Cerebellar cortex (tissue), 1 donor: ENCODE data around the gene CCDC178.
"Not testable (repeated sequence)": the region's sequence is repeated elsewhere in the genome, so short reads cannot be mapped to it uniquely, and the experiment has no call there.

Experiments used
- DNase-seq: peaks from one replicate; pipeline ENCODE4 v3.0.0-alpha.2; 2015; ENCODE audit warnings: low spot score

Gene CCDC178, protein sequence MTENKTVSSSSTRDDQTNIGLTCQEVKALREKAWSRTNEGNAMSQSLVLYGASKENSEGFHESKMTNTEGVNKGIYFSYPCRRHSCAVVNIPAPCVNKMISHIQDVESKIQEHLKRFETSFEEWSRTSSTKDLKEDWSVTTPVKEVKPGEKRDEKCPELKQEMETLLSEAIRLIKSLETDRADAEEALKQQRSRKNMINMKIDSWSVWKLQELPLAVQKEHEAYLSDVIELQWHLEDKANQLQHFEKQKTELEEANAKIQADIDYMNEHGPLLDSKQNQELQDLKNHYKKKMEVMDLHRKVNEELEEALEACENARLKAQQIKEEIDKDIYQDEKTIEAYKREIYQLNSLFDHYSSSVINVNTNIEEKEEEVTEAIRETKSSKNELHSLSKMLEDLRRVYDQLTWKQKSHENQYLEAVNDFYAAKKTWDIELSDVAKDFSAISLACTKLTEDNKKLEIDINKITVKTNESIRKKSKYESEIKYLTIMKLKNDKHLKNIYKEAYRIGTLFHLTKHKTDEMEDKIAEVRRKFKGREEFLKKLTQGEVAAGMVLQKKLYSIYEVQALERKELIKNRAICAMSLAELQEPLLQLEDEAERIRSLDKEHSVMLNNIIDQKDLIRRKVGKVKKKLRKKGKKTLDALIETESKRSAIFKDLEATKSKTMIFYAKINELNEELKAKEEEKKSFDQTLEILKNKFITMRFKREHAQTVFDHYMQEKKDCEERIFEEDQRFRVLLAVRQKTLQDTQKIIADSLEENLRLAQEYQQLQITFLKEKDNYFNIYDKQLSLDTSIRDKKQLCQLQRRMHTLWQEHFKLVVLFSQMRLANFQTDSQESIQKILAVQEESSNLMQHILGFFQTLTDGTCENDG

DNA sequence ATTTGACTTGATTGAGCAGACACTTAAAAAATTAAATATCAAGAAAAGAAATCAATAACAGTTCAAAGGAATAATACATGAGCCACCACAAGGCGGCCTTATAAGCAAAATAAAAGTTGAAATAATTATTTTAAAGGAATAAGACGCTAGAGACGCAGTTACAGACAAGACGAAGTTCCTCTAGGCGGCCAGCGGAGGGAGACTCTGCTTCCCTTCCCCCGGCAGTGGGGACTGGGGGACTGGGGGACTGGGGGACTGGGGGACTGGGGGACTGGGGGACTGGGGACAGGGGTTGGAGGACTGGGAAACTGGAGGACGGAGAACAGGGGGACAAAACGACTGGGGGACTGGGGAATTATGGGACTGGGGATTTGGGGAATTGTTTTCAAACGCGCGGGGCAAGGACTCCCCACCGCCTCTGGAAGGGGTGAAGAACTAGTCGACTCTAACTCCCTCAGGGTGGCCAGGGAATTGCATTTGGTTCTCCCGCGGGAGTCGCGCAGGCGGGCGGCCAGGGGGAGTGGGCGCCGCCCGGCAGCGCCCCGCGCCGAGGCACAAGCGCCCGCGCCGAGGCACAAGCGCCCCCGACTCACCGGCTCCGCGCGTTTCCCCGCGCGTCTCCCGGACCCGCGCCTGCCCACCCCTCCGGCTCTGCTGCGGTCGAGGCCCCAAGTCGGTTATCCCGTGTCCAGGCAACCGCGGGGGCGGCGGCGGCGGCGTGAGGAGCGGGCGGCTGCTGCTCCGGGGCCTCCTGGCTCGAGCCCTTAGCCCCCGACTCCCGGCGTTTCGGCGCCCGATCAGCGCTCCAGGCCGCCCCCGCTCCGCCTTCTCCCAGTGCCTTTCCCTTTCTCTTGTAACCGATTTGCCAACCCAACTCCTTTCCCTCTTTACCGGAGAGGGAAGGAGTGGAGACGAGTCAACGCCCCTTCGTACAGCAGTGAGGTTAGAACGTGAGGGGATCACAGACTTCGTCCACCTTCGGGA, at the start of gene CCDC178:
TSS of gene CCDC178 (minus strand) at position 662 of the 984 bp plus-strand sequence. CDS start 28,633 bp downstream, outside the sequence.
- DNase-seq = peak; percentile 13

DNA sequence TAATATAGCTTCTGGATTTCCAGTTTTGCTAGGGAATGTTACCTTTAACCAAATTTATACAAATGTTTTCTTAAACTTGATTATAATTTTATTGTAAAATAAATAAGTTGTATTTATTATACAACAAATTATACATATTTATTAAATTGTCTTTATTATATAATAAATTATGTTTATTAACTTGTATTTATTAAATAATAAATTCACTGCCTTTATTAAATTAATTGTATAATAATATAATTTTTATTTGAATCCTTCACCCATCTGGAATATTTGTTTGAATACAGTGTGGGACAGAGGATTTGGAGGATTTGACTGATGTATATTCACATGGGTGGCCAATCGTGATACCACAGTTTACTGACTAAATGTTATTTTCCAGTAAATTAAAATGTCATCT, 43.4 kb upstream of the CCDC178 start:
- DNase-seq = no peak

DNA sequence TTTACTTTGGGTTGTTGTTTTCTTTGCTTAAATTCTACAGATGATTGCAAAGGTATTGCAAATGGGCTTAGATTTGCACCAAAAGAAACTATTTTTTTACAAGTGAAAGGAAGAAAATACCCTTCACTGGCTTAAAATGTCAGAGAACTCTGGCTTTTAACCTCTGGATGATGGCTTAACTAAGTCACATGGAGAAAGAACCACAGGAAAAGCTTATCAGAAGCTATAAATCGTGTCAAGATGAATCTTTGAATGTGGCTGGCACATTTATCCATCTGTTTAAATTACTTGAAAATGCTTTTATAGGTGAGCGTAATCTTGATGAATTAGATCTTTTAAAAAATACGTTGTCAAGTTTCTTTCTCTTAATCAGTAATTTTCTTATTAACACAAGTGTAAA, 32.0 kb upstream of the CCDC178 start:
- DNase-seq = no peak

DNA sequence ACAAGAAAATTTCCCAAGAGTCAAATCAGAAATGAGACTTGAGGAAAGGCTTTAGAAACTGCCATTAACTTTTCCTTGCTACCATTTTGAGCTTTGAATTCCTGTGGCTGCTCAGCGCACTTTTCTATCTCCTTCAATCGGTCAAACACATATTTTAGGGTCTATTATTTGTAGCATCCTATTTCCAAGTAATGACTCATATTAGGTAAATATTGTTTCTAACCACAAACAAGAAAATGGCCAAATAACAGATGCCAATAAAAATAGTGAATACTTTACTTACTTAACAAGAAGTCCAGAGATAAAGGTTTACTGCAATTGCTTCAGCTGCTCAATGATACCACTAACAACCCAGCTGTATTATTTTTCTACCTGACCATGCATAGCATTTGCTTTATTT, 29.7 kb upstream of the CCDC178 start:
- DNase-seq = no peak

DNA sequence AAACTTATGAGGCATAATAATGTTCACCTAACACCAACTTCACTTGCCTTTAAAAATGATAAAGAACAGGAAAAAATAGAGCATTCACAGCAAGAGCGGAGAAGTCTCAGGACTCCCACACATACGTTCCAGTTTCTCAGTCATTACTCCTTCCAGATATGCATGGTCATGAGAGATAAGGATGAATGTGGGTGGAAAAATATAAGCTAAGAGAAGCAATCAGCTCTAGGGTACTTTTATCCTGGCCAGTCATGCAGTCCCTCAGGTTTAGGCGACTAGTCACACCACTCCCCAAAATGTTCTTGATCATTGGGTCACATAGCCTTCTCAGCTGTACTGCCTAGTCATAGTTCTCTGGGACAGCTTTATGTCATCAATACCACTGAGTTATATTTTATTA, 29.2 kb upstream of the CCDC178 start:
- no peak for DNase-seq

DNA sequence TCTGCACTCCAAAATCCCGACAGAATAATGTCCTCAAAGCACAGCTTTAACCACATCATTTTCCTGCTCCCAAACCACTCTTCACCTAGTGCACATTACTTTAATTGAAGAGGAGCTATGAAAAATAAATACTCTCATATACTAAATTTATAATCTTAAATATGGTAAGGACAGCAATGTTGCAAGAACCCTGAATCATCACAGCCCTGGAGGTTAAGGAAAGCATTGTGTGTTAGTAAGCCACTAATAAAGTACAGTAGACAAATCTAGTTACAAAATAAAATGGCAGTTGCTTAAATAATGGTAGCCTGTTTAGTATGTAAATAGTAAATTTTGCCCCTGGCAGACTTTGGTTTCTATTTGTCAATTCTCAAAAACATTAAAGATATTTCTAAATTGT, 27.0 kb upstream of the CCDC178 start:
- no peak for DNase-seq

DNA sequence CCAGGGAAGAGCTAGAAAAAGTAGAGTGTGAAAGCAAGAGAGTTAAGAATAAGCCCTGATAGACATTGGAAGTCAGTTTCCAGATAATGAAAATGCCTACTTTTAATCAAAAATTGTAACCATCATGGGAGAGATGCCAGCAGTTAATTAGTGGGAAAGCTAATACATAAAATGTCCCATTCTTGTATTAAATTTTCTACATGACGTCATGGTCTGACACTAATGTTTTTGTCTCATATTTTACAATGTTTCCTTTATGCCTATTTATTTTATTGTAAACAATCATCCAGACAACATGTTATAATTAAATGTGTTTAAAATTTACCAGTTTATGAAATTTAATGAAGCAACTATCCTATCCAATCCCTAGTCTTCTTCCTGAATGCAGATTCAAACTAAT, 26.3 kb upstream of the CCDC178 start:
- no peak for DNase-seq

DNA sequence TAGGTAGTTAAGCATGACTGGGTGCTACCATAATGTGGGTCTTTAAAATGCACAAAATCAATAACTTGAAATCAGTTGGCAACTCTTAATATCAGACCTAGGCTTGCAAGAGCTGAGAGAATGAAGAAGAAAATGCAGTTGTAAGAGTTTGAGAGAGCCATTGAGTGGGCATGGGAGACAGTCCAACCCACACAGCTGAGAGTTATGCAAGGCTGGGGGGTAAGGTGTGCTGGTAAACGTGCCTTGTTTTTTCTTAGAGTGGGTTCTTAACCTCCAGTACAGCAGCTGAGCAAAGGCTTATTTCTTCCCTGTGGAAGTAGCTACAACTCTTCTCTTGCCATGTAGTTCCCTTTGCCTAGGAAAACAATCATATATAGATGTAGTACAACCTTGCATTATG, 20.2 kb upstream of the CCDC178 start:
- no peak for DNase-seq

DNA sequence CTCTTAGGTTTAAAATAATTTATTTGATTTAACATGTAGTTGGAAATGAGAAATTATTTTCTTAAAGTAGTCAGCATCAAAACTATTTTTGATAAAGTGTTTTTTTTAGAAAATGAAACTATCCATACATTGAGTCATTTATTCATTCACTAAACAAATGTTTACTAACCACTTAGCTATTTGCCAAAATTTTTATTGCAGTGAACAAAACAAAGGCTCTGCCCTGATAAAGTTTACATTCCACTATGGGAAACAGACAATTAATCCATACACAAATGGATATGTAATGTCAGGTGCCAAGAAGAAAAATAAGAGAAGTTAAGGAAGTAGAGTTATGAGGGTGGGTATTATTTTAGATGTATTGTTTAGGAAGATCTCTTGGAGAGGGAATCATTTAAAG, 19.1 kb upstream of the CCDC178 start:
- DNase-seq = no peak

DNA sequence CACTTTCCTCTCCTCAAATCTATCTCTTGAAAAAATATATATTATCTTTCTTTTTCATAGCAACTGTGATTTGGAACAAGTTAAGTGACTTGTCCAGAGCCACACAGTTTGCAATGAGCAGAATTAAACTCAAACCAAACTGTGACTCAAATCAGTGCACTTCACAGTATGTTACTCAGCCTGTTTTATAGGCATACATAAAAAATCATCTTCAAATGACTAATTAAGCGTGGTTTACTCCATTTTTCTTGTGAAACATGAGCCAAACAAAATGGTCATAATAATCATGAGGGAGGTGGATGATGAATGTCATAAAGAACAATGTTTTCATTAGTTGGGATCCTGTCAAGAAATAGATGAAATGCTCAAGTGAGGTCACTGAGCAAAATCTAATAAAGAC, 6.1 kb upstream of the CCDC178 start:
- DNase-seq = no peak

DNA sequence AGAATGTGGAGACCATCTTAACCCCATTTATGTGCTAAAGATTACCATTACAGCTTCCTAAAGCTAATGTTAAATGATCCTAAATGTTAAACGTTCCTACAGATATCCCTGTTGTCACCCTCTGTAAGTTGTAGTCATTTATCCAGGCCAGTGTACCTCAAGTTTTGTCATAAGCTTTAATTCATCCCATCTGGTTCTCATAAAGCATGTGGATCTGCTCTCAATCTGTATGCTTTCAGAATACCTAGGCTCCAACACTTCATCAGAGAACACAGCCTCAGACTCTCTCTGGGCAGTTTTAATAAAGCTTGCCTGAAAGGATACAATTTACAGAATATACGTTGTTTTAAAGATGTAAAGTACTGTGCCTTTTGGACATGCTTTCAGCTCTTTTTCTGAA, 4.2 kb upstream of the CCDC178 start:
- no peak for DNase-seq

DNA sequence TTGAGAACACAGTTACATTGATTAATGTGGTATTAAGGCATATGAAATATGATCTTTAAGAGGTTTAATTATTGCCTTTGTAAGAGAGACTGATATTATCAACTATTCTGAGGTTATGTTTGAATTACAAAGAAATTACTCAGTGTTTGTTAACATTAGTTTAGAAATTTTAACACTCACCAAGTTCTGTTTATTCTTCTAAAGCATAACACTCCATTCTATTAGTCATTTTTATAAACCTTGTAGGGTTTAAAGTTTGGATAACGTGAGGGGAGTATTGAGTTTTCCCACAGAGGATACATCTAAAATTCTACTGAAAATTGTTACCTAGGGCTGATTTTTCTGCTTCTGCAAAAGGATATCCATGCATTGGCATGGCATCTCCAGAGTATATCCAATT, 7.7 kb downstream of the CCDC178 start:
- no peak for DNase-seq

DNA sequence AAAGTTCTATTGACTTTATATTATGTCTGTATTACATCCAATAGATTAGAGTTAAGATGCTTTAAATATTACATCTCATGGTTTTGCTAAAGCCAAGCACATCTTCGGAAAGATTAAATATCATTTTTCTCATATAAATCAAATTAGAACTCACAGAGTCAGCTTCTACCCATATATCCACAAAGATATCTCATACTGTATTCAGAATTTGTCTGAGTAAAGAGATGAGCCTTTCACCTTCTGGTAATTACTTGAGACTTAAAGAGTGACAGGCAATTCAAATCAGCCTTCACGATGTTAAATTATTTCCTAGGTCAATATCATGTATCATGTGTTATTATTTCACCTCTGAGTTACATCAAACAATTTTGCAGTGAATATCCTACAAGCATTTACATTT, 13.0 kb downstream of the CCDC178 start:
- no peak for DNase-seq

DNA sequence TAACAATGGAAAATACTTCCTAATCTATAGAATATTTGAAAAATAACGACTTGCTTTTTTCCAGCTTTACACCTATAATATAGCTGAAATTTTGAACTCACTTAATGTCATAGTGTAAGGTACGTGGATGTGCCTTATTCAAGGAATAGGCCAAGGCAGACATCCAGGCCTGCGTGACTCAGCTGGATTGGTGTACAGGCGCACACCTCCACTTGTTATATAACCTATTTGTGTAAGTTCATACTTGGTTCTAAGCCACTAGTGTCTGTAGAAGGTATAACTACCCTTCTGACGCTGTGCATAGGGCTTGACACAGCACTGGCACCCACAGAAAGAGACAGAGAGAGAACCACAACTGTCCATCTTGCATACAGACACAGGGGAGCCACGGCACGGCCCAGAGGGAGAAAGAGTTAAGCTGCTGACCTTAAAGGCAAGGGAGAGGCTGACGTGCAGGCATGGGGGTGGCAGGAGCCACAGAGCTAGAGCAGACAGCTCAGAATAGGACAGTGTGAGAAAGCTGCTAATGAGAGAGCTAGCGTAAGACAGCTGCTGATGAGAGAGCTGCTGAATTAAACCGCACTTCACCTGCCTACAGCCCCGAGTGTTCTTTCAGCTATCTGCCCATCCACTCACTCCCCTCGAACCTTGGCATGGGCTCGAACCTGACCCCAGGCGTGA, 16.1 kb downstream of the CCDC178 start:
- DNase-seq = no peak

DNA sequence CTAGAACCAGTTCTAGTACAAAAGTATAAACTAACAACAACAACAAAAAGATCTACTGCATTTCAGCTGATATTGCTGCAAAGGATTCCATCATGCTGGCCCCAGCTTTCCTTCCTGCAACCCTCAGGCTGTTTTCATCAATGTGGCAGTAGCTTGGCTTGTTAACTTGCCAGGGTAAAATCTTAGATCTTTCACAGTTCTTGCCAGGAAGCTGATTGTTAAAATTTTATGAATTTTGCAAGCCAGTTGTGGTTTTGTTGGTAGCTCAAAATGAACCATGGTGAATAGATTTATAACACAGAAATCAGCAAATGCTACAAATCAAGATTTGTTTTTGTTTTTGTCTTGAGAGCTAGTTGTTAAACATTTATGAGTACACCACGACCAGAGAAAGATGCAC, 19.3 kb downstream of the CCDC178 start:
- DNase-seq = no peak

DNA sequence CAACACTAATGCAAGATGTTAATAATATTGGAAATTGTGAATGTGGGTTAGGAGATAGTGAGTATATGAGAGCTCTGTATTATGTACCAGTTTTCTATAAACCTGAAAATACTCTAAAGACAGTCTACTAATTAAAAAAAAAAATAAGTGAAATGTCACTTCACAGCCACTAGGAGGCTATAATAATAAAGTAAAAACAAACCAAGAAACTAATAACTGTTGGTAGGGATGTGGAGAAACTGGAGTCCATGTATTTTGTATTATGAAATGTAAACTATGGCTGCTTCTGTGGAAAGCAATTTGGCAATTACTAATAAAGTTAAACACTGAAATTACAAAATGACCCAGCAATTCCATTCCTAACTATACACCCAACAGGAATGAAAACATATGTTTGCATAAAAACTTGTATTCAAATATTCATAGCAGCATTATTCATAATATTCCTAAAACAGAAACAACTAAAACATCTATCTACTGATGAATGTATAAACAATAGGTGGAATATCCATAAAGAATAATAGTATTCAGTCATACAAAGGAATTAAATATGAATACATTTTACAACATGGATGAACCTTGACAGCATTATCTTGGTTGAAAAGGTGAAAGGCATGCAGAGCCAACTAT, 36.2 kb downstream of the CCDC178 start:
- no peak for DNase-seq

DNA sequence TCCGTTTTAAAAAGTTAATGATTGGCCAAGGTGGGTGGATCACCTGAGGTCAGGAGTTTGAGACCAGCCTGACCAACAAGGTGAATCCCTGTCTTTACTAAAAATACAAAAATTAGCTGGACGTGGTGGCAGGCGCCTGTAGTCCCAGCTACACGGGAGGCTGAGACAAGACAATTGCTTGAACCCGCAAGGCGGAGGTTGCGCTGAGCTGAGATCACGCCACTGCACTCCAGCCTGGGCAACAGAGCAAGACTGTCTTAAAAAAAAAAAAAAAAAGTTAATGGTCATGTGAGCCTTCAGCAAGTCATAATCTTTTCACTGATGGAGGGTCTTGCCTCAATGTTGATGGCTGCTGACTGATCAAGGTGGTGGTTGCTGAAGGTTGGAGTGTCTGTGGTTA, 41.6 kb downstream of the CCDC178 start:
- DNase-seq = not testable (repeated sequence)

DNA sequence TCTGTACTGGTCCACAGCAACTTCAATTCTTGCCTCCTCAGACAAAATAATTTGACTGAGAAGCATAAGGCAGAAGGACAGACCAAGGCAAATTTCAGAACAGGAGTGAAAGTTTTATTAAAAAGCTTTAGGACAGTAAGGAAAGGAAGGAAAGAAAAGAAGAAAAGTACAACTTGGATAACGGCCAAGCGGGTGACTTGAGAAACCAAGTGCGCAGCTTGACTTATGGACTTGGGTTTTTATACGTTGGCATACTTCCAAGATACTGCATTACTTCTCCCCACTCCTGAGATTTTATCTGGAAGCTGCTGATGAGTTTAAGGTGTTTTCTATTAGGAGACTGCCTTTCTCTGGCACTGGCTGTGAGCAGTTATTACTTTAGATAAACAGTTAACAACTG, 64.7 kb downstream of the CCDC178 start:
- no peak for DNase-seq

DNA sequence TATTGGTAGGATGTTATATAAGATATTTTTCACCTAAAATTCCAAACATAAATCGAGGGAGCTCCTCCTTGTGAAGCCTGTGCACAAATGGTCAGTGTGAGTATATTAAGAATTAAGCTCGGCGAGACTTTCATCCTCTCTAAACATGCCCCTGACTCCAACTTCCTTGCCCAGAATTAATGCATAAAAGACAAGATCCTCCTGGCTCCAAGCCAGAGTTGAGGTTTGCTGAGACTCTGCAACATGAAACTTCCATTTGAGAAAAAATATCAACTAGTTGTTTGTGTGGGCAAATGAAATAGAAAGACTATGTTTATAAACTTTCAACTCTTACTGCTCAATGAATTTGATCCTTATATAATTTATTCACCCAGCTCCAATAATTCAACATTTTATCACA, 68.1 kb downstream of the CCDC178 start:
- DNase-seq = no peak

DNA sequence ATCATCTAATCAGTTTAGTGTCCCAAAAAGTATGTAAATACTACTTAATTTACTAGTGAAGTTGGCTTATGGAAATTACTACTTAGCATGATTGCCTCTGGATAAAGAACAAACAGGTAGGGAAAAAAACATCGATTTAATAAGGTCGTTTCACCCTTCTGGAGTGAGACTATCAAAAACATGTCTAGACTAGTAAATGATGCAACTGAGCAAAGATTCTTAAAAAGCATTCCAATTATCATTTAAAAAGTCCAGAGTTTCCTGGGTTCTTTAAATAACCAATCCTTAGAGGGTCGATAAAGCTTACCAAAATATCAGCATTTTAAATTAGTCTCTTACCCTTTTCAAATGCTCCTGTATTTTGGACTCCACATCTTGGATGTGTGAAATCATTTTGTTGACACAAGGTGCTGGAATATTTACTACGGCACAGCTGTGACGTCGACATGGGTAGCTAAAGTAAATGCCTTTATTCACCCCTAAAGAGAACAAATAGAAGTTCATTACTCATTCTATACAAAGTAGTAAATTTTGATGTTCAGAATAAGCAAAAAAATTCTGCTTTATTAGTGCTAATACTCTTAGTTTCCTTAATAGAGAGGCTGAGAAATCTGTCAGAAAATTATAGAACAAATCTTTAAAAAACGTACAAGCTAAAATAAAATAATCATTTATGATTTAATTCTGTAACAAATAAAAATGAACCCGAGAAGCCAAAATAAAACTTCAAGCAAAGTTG, 70.6 kb downstream of the CCDC178 start:
- no peak for DNase-seq
